GM12878 (cell line): ENCODE results near the gene SFI1. TPM values are rescaled to one million over a fixed set of nuclear protein-coding genes. Genes with fewer than 3 reads are reported as not detected.

Source experiments
- ATAC-seq: fragments of 200-7000 bp; cut with Tn5 transposase; 3 replicates; pipeline ENCODE4 v1.9.1; 2020; ENCODE audit warnings: mild to moderate bottlenecking, moderate library complexity
- BruUV-seq: library from RNA; stranded (reverse); fragments of 400-500 nt; replicated peaks from 2 replicates; lab custom pipeline; 2021; lab: Mats Ljungman, UMichigan
- CTCF ChIA-PET: fragments of 300-600 bp; sonication (Branson Sonifier 250); formaldehyde crosslinking; extraction: SDS; loops from one replicate; lab custom pipeline; 2021; ENCODE audit warnings: inconsistent platforms; lab: Yijun Ruan, JAX
- POLR2A ChIA-PET: fragments of 350-600 bp; formaldehyde crosslinking; extraction: SDS; loops from one replicate; lab custom pipeline; 2021; ENCODE audit warnings: inconsistent platforms; lab: Charles Lee
- RAD21 ChIA-PET: fragments of 300-600 bp; sonication (Branson Sonifier 250); formaldehyde crosslinking; loops from one replicate; lab custom pipeline; 2023; ENCODE audit warnings: antibody characterized with exemption; ENCODE audit not compliant: unreplicated experiment; lab: Charles Lee
- SMC1A ChIA-PET: fragments of 300-600 bp; sonication (Branson Sonifier 250); formaldehyde crosslinking; loops from one replicate; lab custom pipeline; 2023; ENCODE audit not compliant: unreplicated experiment, uncharacterized antibody; lab: Charles Lee
- DNase-seq: peaks from one replicate; pipeline ENCODE4 v3.0.0-alpha.2; 2011; ENCODE audit warnings: low read depth, low spot score
- FAIRE-seq: peaks from 3 replicates; lab custom pipeline; 2011; peaks lifted over from hg19 to GRCh38; lab: Jason Lieb, UNC
- H2AFZ ChIP-seq: 2 replicates; pipeline ENCODE4 v1.6.0; 2011; ENCODE audit warnings: low read depth, low read length, control low read depth; ENCODE audit not compliant: control insufficient read depth
- H3K27ac ChIP-seq: 2 replicates; pipeline ENCODE4 v1.5.1; 2011; ENCODE audit warnings: control low read depth; ENCODE audit not compliant: control insufficient read depth, insufficient read depth
- H3K27me3 ChIP-seq, 2 experiments: replicated peaks in 1 of 2; 2 replicates each; pipeline versions ENCODE4 v1.6.0 to v1.6.1; 2011; ENCODE audit warnings: low read length in 1 of 2; ENCODE audit not compliant: control insufficient read depth in 2 of 2, insufficient read depth in 2 of 2
- H3K36me3 ChIP-seq, 2 experiments: 2 replicates each; pipeline ENCODE4 v1.5.1; 2011; ENCODE audit warnings: low read length in 1 of 2; ENCODE audit not compliant: control insufficient read depth in 2 of 2, insufficient read depth in 2 of 2
- H3K4me1 ChIP-seq: 2 replicates; pipeline ENCODE4 v1.6.1; 2011; ENCODE audit warnings: mild to moderate bottlenecking, low read length, moderate library complexity, mixed read lengths; ENCODE audit not compliant: control insufficient read depth, insufficient read depth
- H3K4me2 ChIP-seq: 2 replicates; pipeline ENCODE4 v1.6.0; 2011; ENCODE audit warnings: control low read depth; ENCODE audit not compliant: control insufficient read depth, insufficient read depth
- H3K4me3 ChIP-seq: fragments of 200-600 bp; sonication (generic); 2 replicates; pipeline ENCODE4 v1.5.1; 2016
- H3K79me2 ChIP-seq: 2 replicates; pipeline ENCODE4 v1.6.0; 2011; ENCODE audit warnings: low read length; ENCODE audit not compliant: control insufficient read depth, insufficient read depth
- H3K9ac ChIP-seq: 2 replicates; pipeline ENCODE4 v1.8.0; 2011; ENCODE audit warnings: low read length, control low read depth, mixed read lengths; ENCODE audit not compliant: control insufficient read depth, insufficient read depth
- H3K9me3 ChIP-seq: replicated peaks from 3 replicates; pipeline ENCODE4 v1.5.1; 2011; ENCODE audit warnings: mild to moderate bottlenecking, low read length; ENCODE audit not compliant: control insufficient read depth, insufficient read depth
- H4K20me1 ChIP-seq: 2 replicates; pipeline ENCODE4 v1.6.0; 2011; ENCODE audit not compliant: control insufficient read depth, insufficient read depth
- CBX5 ChIP-seq: sonication (generic); IDR thresholded peaks from 2 replicates; pipeline ENCODE4 v1.6.1; 2016; ENCODE audit warnings: low read depth, moderate library complexity, mild to moderate bottlenecking, inconsistent platforms
- CREM ChIP-seq: IDR thresholded peaks from 2 replicates; pipeline ENCODE4 v1.6.1; 2014; ENCODE audit warnings: antibody characterized with exemption, low read depth
- HDAC2 ChIP-seq: fragments of 200-600 bp; sonication (generic); IDR thresholded peaks from 2 replicates; pipeline ENCODE4 v1.6.1; 2017
- HDAC6 ChIP-seq: fragments of 200-600 bp; sonication (generic); IDR thresholded peaks from one replicate; pipeline ENCODE4 v1.8.0; 2017; ENCODE audit warnings: antibody characterized with exemption; ENCODE audit not compliant: unreplicated experiment
- IKZF2 ChIP-seq, 2 experiments: fragments of 450-650 bp; IDR thresholded peaks; 2 replicates each; pipeline ENCODE4 v1.6.1; 2017; ENCODE audit warnings: mild to moderate bottlenecking in 2 of 2, moderate library complexity in 2 of 2
- LARP7 ChIP-seq: fragments of 450-650 bp; IDR thresholded peaks from 2 replicates; pipeline ENCODE4 v1.6.1; 2017; ENCODE audit warnings: mild to moderate bottlenecking
- NRF1 ChIP-seq: conservative IDR thresholded peaks from 2 replicates; pipeline ENCODE4 v1.6.1; 2011; ENCODE audit warnings: mild to moderate bottlenecking, low read depth, low read length, improper control_type of control experiment
- PAX5 ChIP-seq: IDR thresholded peaks from 2 replicates; pipeline ENCODE4 v1.6.1; 2011; ENCODE audit warnings: low read depth, low read length, borderline replicate concordance
- PML ChIP-seq: IDR thresholded peaks from 2 replicates; pipeline ENCODE4 v1.6.1; 2012; ENCODE audit warnings: low read length, inconsistent platforms
- POU2F2 ChIP-seq: IDR thresholded peaks from 3 replicates; pipeline ENCODE4 v1.6.1; 2011; ENCODE audit warnings: low read depth, mild to moderate bottlenecking, low read length, borderline replicate concordance
- WGBS: methylation state at CpG from one replicate; pipeline ENCODE4 v1.1.6; 2016; ENCODE audit warnings: low lambda C conversion rate; ENCODE audit not compliant: insufficient replicate concordance, insufficient coverage; ENCODE audit errors: missing lambda C conversion rate; 5-methylcytosine and 5-hydroxymethylcytosine counted together
- in situ Hi-C: fragments of 300-500 bp; cut with MboI; formaldehyde crosslinking; loops from 9 replicates; pipeline ENCODE4 v1.14.3; 2018; ENCODE audit warnings: mixed read lengths
- intact Hi-C: fragments of 100-400 bp; cut with micrococcal nuclease; formaldehyde crosslinking; loops from one replicate; pipeline ENCODE4 v1.14.2; 2022; ENCODE audit not compliant: unreplicated experiment
- polyA plus RNA-seq, 11 experiments: library from polyadenylated mRNA; depleted of rRNA in 4 of 11; unstranded in 6 of 11; stranded (reverse) in 5 of 11; fragments of >200 nt; fragmentation: Nextera tagmentation in 4 of 11; fragmentation: Illumina TruSeq in 1 of 11; extraction: Ambion mirVana in 4 of 11; extraction: Trizol in 1 of 11; gene quantifications; 1 replicate in 1 of 11; 2 replicates in 10 of 11; pipeline versions ENCODE4 v1.2.1 to v1.2.3, GENCODE V29; 2011 to 2016; ENCODE audit warnings: inconsistent platforms in 2 of 11, missing spikeins in 2 of 11, low read depth in 1 of 11
- total RNA-seq, 4 experiments: library from RNA; depleted of rRNA in 3 of 4; stranded (reverse); fragments of >200 nt in 3 of 4; fragmentation: Illumina TruSeq in 1 of 4; extraction: Trizol in 1 of 4; gene quantifications; 2 replicates each; pipeline versions ENCODE4 v1.2.1 to v1.2.3, GENCODE V29; 2013 to 2021

SFI1 gene
- total and polyA plus RNA-seq, 10 of the 15 experiments (the other 5 are each of a cell fraction or from before 2014, with no cell fraction given), result 6.3 to 70.1 (median 30.4) TPM

DNA sequence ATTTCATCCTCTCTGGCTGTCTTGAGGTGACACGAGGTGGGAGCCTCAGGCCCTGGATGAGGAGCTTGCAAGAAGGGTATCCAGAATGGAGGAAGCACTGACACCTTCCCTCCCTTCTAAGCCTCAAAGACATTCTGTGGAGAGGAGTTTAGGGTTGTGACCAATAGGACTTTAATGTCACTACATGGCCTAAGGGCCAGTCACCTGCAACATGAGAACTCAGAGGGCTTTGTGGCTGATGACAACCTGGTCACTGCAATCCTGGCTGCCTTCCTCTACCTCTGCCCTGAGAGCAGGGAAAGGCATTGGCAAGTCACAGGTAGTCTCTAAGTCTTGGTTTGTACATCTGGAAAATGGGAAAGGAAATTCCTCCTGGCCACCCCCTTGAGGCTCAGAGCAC, 132.0 kb downstream of the SFI1 start:
- WGBS, result 90% methylated on average over 1 of the region's 1 CpG
- ChIA-PET POLR2A (no interaction called here), RAD21 (no interaction called here), CTCF (no interaction called here), SMC1A (no interaction called here)
- Histone ChIP-seq H3K36me3 (peaks cover 9 to 43% of the 10 kb centered on the region in 2 experiments), H3K4me3 (no peak overlapping the region), H3K4me1 (peaks cover 18% of the 10 kb centered on the region), H3K9me3 (no peaks in the 10 kb centered on the region), H3K79me2 (peaks cover 80% of the 10 kb centered on the region), H3K27me3 (no peaks in the 10 kb centered on the region), H3K4me2 (no peak overlapping the region), H4K20me1 (peaks cover 13% of the 10 kb centered on the region), H3K27ac (no peak overlapping the region), H2AFZ (no peak overlapping the region), H3K9ac (no peak overlapping the region)
- TF ChIP-seq LARP7 (no peak), PAX5 (no peak), HDAC2 (no peak), PML (no peak), POU2F2 (no peak), CREM (no peak), HDAC6 (no peak), CBX5 (no peak), IKZF2 (IDR thresholded peaks at IDR 0.05) (no peak), NRF1 (no peak)
- intact Hi-C loops (no loop called here), in situ Hi-C loops (no loop called here)
- no peak for ATAC-seq
- no peak for DNase-seq
- no TSS peak for BruUV-seq
- no peak for FAIRE-seq
